Progenitor cell of endocrine pancreas (in vitro differentiated cells): ENCODE data around the gene IL16. TPM values are rescaled to one million over a fixed set of nuclear protein-coding genes. Genes with fewer than 3 reads are reported as not detected.
"Not testable (repeated sequence)": the region's sequence is repeated elsewhere in the genome, so short reads cannot be mapped to it uniquely, and the experiment has no call there.

Experiments
- DNase-seq: peaks from one replicate; pipeline ENCODE4 v3.0.0; 2021; ENCODE audit warnings: low spot score; ENCODE audit not compliant: unreplicated experiment
- H3K27ac Mint-ChIP-seq: 2 replicates; pipeline ENCODE4 v1.8.0; 2021; ENCODE audit warnings: mild to moderate bottlenecking, moderate library complexity, mixed read lengths
- H3K27me3 Mint-ChIP-seq: 2 replicates; pipeline ENCODE4 v1.8.0; 2021; ENCODE audit warnings: mixed read lengths
- H3K36me3 Mint-ChIP-seq: 2 replicates; pipeline ENCODE4 v1.8.0; 2022; ENCODE audit warnings: mixed read lengths; ENCODE audit not compliant: insufficient read depth
- H3K4me1 Mint-ChIP-seq: 2 replicates; pipeline ENCODE4 v1.8.0; 2021; ENCODE audit warnings: low read depth, mixed read lengths
- H3K4me3 Mint-ChIP-seq: 2 replicates; pipeline ENCODE4 v1.8.0; 2021; ENCODE audit warnings: low read depth, mild to moderate bottlenecking, moderate library complexity, mixed read lengths
- H3K9me3 Mint-ChIP-seq: 2 replicates; pipeline ENCODE4 v1.8.0; 2021; ENCODE audit warnings: low read depth, mixed read lengths
- total RNA-seq: library from RNA; stranded (reverse); gene quantifications from 2 replicates; pipeline ENCODE4 v1.2.1, GENCODE V29; 2021
- TF ChIP-seq, protein P1 (sequence below): fragments of 200-600 bp; sonication (generic); IDR thresholded peaks from one replicate; pipeline ENCODE4 v1.5.0; 2021; ENCODE audit warnings: antibody characterized with exemption, mild to moderate bottlenecking; ENCODE audit not compliant: unreplicated experiment

The IL16 gene
- total RNA-seq, 1 donor from 2014 or later = 0.38 TPM

DNA sequence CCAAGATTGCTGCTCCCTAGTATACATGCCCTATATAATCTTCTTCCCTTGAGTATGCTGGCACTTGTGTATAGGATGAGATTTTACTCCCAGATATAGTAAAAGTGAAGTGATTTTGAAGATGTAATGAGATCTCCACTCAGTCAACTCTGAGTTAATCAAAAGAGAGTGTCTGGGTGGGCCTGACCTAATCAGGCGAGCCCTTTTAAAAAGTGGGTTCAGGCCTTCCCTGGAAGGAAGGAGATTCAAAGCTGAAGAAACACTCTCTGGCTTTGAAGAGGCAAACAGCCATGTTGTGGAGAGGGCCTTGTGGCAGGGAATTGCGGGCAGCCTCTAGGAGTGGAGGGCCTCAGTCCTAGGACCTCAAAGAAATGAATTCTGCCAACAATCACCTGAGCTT is 132.8 kb downstream of the IL16 start:
- Mint-ChIP-seq H3K4me1 (peaks cover 13% of the 10 kb centered on the region), H3K9me3 (no peaks in the 10 kb centered on the region), H3K27ac (no peak overlapping the region), H3K36me3 (peaks cover 2% of the 10 kb centered on the region), H3K4me3 (no peak overlapping the region), H3K27me3 (peaks cover 34% of the 10 kb centered on the region)
- TF ChIP-seq, protein P1, sequence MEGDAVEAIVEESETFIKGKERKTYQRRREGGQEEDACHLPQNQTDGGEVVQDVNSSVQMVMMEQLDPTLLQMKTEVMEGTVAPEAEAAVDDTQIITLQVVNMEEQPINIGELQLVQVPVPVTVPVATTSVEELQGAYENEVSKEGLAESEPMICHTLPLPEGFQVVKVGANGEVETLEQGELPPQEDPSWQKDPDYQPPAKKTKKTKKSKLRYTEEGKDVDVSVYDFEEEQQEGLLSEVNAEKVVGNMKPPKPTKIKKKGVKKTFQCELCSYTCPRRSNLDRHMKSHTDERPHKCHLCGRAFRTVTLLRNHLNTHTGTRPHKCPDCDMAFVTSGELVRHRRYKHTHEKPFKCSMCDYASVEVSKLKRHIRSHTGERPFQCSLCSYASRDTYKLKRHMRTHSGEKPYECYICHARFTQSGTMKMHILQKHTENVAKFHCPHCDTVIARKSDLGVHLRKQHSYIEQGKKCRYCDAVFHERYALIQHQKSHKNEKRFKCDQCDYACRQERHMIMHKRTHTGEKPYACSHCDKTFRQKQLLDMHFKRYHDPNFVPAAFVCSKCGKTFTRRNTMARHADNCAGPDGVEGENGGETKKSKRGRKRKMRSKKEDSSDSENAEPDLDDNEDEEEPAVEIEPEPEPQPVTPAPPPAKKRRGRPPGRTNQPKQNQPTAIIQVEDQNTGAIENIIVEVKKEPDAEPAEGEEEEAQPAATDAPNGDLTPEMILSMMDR = no peak
- no peak for DNase-seq

DNA sequence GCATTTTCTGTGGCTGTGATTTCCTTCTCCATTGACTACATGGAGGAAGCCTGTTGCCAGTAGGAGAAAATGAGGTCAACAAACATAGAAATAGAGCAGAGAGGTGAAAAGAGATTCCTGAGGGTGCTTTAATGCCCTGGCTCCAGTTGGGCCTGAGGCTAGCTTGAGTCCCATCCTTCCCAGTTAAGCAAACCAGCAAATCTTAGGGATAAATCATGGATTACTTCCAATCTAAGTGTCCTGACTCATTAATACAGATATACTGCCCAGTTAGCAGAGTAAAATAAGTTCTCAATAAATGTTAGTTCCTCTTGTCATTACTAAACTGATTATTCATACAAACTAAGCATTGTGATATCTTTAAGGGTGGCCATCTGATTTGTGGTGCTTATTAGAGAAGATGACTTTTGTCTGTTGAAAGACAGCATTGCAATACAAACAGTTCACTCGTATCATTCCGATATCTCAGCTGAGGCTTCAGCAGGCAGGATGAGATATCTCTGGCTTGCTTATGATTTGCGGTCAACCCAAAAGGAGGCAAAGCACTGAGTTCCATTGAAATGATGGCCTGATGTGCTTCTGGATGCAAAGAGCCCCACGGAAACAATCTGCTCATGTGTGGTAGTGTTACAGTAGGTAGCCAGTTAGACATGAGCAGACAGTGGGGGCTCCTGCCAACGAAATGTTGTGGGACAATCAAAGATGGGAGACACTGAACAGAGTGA is 133.8 kb downstream of the IL16 start:
- Mint-ChIP-seq H3K36me3 (peaks cover 2% of the 10 kb centered on the region), H3K4me3 (no peak overlapping the region), H3K27me3 (peaks cover 26% of the 10 kb centered on the region), H3K9me3 (no peaks in the 10 kb centered on the region), H3K4me1 (peaks cover 21% of the 10 kb centered on the region), H3K27ac (peak overlapping the region; percentile 65)
- TF ChIP-seq, protein P1 = no peak
- DNase-seq = no peak

DNA sequence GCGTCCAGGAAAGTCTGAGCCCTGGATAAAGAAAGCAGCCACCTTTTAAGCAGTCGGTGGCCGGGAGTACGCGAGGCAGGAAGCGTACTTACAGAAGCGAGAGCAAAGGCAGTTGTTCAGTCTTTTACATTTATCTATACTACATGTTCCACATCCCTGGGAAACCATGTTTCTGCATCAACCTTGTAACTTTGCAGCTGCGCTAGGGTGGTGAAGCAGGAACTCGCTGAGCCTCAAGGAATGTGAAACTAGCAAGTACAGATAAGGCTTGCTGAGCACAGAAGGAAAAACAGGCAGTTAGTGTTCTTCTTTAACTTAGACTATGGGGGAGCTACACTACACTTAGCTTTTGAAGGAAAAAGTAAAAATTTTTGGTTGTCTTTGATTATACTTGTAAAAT is 134.5 kb downstream of the IL16 start:
- not testable (repeated sequence) for H3K4me3 Mint-ChIP-seq, H3K36me3 Mint-ChIP-seq, DNase-seq, H3K9me3 Mint-ChIP-seq
- Mint-ChIP-seq H3K27me3 (peaks cover 26% of the 10 kb centered on the region), H3K4me1 (peaks cover 21% of the 10 kb centered on the region), H3K27ac (peak overlapping the region; percentile 65)

GRCh38 chr15:81331600-81331999 is 134.9 kb downstream of the IL16 start:
- TF ChIP-seq, protein P1 = no peak
- peaks cover 2% of the 10 kb centered on the region for H3K36me3 Mint-ChIP-seq
- DNase-seq = no peak
- H3K4me1 Mint-ChIP-seq = peaks cover 21% of the 10 kb centered on the region
- H3K27me3 Mint-ChIP-seq = peaks cover 26% of the 10 kb centered on the region
- no peak overlapping the region for H3K27ac Mint-ChIP-seq
- H3K9me3 Mint-ChIP-seq = no peaks in the 10 kb centered on the region
- no peak overlapping the region for H3K4me3 Mint-ChIP-seq

GRCh38 chr15:81332326-81332725 is 135.6 kb downstream of the IL16 start:
- H3K9me3 Mint-ChIP-seq = no peaks in the 10 kb centered on the region
- TF ChIP-seq, protein P1 = no peak
- no peak overlapping the region for H3K4me3 Mint-ChIP-seq
- H3K36me3 Mint-ChIP-seq = peaks cover 2% of the 10 kb centered on the region
- DNase-seq = no peak
- peaks cover 26% of the 10 kb centered on the region for H3K27me3 Mint-ChIP-seq
- peaks cover 21% of the 10 kb centered on the region for H3K4me1 Mint-ChIP-seq
- peak overlapping the region; percentile 65 for H3K27ac Mint-ChIP-seq

GRCh38 chr15:81333363-81333762 is 136.7 kb downstream of the IL16 start:
- H3K4me3 Mint-ChIP-seq = no peak overlapping the region
- peaks cover 23% of the 10 kb centered on the region for H3K27me3 Mint-ChIP-seq
- TF ChIP-seq, protein P1 = no peak
- H3K4me1 Mint-ChIP-seq = peaks cover 21% of the 10 kb centered on the region
- peaks cover 2% of the 10 kb centered on the region for H3K36me3 Mint-ChIP-seq
- no peaks in the 10 kb centered on the region for H3K9me3 Mint-ChIP-seq
- no peak for DNase-seq
- no peak overlapping the region for H3K27ac Mint-ChIP-seq
